HG02588 (cell line): ENCODE data around the gene TRIM41.
A peak's percentile ranks its signal among the peaks of the same experiment; 100 is the strongest.
"Not testable (repeated sequence)": the region's sequence is repeated elsewhere in the genome, so short reads cannot be mapped to it uniquely, and the experiment has no call there.

Experiments used
- ATAC-seq: cut with Tn5 transposase; IDR thresholded peaks from one replicate; pipeline ENCODE4 v1.9.1; 2021; ENCODE audit warnings: mild to moderate bottlenecking, moderate library complexity; ENCODE audit not compliant: unreplicated experiment

Gene TRIM41

GRCh38 chr5:181246276-181247049 is 23.4 kb downstream of the TRIM41 start:
- ATAC-seq = peak; percentile 42

GRCh38 chr5:181248277-181248676 is 25.2 kb downstream of the TRIM41 start:
- no peak for ATAC-seq

DNA sequence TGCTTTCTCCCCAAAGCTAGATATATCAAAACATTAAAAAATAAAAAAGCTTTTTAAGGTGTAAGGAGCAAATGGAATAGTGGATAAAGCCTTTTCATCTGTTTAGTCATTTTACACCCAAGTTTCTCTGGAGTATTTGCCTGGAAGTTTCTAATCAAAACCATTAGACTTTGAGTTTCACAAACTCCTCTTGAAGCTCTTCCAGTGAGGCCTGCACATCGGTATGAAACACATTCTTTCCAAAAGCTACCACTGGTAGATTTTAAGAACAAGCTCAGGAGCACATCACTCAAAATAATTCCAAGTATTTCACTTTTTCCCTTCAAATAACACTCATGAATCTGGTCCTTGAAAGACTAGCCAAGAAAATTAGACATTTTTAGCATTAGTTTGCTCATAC is 32.2 kb downstream of the TRIM41 start:
- no peak for ATAC-seq

GRCh38 chr5:181255836-181256578 is 32.9 kb downstream of the TRIM41 start:
- no peak for ATAC-seq

GRCh38 chr5:181258576-181258975 is 35.5 kb downstream of the TRIM41 start:
- no peak for ATAC-seq

DNA sequence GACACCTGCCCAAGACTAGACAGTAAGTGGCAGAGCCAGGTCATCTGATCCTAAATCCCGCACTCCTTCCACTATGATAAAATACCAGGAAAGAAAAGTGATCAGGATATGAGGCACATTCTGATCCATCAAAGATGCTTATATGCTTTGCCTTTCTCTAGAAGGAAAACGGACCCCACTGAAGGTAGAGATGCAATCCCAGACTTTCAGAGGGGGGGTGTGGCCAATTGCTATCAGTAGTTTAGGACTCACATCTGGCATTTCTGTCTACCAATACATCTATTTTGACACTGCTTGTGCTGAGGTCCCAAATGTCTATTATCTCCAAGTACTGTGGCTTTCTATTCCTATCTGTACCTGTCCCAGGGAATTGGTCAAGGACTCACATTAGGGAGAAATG is 36.2 kb downstream of the TRIM41 start:
- ATAC-seq = no peak

DNA sequence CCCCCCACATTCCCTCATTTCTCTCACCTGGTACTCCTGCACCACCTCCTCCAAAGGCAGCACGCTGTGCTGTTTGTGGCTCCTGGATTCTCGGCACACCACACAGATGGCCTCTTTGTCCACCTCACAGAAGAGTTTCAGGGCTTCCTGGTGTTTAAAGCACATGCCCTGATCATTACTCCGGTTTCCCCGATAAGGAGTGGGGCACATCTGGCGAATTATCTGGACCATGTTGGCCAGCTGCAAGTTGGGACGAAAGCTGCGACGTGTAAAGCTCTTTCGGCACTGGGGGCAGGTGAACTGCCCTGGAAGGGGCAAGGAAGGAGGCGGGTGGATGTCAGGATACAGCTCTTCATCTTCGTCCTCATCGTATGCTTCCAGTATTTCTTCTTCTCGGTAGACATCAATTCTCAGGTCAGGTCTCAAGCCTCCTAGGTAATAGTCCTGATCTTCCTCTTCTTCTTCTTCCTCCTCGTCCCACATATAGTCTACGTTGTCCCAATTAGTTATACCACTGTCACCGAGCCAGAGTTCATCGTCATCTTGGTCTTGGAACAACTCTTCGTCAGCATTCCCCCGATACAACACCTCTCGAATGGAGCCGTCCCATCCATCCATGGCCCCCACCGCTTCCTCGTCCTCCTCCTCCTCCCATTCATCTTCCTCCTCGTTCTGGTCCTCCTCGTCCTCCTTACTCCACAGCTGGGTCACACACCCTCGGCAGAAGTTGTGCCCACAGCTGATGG is 37.1 kb downstream of the TRIM41 start:
- no peak for ATAC-seq

DNA sequence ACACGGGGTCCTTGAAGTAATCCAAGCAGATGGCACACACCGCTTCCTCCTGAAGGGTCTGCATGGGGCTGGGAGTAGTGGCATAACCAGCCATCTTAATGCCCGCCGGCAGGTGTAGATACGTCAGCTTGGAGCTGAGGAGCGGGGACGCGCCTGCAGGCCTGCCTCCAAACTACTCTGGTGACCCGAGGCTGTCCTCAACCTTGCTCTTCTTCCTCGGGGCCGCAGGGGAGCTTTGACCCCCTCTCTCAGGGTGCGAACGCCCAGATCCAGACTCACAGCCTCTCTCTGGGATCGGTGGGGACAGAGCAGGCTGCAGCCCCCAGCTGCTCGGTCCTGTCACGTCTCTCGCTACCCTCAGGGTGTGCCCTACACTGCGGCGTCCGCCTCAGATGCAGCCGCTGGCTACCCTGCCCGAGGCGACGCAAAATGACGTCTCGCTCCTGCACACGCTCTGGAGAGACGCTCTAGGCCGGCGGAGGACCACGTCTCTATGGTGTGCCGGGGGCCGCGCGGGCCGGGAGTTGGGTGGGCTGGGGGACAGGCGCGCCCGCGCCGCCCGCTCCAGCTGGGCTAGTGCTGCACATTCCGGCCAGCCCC is 37.7 kb downstream of the TRIM41 start, which contains the start of gene TRIM52:
TSS of gene TRIM52 (minus strand) at position 424 of the 600 bp plus-strand sequence. CDS start at position 94, 330 bp downstream.
- ATAC-seq = peak; percentile 86

DNA sequence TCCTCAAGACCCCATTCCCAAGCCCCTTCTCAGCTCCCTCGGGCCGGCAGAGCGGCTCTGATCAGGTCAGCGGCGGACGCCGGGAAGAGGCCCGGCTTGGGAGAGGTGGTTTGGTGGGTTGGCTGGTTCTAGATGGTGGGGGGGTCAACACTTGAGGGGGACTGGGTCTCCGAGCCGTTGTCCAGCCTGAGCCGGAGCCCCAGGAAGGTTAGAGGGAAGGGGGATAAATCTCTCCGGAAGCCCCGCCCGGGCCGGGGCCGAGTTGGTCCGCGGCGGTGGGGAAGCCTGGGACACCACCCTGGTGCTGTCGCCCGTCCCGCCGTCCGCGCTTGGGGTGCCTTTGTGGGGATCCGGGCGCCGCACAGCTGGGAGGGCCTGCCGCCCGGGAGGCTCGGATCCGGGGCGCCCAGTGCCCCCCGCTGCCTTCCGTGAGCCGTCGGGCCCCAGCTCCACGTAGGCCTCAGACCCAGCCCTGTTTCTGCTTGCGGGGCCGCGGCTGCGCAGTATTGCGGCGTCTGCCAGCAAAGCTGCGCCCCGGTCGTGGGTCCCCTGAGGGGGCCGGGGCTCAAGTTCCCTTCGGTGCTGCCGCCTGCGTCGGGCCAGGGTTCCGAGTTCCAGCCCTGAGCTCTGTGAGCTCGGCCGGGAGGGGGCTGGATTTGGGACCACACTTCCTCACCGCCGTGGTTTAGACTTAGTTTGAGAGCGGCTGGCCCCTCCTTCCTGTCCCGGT is 38.4 kb downstream of the TRIM41 start:
- peak; percentile 39 for ATAC-seq

- ATAC-seq = no peak
Observed at GRCh38 chr5:181263633-181264032, 40.6 kb downstream of the TRIM41 start.

GRCh38 chr5:181265092-181265671 is 42.1 kb downstream of the TRIM41 start:
- no peak for ATAC-seq

DNA sequence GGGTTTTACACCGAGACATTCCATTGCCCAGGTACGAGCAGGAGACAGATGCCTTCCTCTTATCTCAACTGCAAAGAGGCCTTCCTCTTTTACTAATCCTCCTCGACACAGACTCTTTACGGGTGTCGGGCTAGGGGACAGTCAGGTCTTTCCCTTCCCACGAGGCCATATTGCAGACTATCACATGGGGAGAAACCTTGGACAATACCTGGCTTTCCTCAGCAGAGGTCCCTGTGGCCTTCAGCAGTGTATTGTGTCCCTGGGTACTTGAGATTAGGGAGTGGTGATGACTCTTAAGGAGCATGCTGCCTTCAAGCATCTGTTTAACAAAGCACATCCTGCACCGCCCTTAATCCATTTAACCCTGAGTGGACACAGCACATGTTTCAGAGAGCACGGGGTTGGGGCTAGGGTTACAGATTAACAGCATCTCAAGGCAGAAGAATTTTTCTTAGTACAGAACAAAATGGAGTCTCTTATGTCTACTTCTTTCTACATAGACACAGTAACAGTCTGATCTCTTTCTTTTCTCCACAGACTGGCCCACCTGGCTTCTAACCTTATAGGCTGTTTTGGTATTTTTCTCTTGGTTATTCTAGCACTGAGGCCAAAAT is 44.3 kb downstream of the TRIM41 start:
- ATAC-seq = not testable (repeated sequence)

GRCh38 chr5:181267907-181268306 is 44.8 kb downstream of the TRIM41 start:
- ATAC-seq = not testable (repeated sequence)

DNA sequence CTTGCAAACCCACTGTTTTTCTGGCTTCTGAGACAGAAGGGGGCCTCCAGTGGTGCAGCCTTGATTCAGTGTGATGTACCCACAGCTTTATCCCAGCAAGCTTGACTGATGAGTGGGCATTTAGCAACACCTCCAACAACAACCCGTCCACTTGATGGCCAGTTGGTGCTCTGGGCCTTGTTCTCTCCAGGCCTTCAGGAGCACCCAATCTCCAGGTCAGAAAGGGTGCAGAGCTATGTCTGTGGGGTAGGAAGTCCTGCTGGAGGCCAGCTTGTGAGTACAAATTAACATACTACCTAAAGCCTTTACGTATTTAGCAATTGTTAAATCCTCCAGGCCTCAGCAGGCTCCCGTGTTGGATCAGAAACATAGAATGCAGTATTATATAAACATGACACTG is 48.0 kb downstream of the TRIM41 start:
- no peak for ATAC-seq

DNA sequence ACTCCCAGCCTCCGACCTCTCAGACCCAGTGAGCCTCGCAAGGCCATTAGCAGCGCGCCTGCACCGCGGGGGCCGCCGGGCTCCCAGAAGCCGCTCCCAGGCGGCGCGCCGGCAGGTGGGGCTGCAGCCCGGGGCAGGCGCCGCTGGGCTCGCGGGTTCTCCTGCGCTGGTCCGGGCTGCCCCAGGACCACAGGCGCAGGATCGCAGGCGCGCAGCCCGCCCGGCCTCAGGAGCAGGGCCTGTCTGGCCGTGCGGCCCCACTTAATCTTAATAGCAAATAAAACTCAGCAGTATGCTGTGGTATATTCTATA is 50.3 kb downstream of the TRIM41 start:
- not testable (repeated sequence) for ATAC-seq

DNA sequence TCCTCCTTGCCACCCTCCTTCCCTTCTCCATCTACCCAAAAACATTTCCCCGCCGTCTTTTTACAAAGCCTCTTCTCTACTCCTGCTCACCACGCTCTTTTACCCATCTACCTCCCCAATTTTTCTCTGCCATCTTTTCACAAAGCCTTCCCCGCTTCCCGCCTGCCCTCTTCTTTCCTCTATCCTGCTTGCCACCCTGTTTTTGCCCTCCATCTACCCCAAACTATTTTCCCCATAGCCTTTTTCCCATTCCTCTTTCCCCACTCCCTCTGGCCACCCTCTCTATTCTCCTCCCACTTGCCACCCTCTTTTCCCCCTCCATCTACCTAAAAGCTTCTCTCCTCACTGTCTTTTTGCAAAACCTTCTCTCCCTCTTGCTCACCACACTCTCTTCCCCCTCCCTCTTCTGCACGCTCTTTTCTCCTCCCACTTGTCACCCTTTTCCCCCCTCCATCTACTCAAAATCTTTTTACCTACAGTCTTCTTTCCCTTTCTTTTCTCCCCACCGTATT is 57.2 kb downstream of the TRIM41 start:
- ATAC-seq = no peak

DNA sequence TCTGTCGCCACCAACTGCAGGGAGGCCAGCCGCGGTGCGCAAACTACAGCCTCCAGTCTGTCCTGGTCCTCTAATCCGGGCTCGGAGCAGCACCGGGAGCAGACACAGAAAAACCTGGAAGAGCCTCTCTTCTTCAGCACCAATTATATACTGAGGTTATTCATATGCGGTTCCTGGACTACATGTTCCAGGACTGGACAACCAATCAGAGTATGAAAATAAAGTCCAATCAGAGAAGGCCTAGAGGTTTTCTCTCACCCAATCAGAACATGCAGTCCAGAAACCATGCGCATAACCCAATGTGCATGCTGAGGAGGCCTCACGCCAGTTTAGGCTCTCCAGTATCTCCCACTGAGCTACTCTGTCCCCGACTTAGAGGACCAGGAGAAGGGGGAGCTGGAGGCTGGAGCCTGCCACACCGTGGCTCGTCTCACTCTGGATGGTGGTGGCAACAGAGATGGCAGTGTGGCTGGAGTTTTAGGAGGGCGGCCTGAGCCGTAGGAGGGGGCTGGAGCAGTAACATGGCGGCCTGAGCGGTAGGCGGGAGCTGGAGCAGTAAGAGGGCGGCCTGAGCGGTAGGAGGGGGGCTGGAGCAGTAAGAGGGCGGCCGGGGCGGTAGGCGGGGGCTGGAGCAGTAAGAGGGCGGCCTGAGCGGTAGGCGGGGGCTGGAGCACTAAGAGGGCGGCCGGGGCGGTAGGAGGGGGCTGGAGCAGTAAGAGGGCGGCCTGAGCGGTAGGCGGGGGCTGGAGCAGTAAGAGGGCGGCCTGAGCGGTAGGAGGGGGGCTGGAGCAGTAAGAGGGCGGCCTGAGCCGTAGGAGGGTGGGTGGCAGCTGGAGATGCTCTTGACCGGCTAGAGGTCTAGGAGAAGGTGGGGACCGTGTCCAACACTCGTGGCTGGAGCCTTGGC is 58.2 kb downstream of the TRIM41 start:
- ATAC-seq = no peak

- no peak for ATAC-seq
Observed at GRCh38 chr5:181281984-181282316, 58.9 kb downstream of the TRIM41 start.

GRCh38 chr5:181282415-181282814 is 59.3 kb downstream of the TRIM41 start:
- not testable (repeated sequence) for ATAC-seq
